NCI-H748 (cell line): ENCODE measurements around the gene GGTA1.
"Not testable (repeated sequence)": the region's sequence is repeated elsewhere in the genome, so short reads cannot be mapped to it uniquely, and the experiment has no call there.

ENCODE experiments used
- DNase-seq: peaks from one replicate; lab custom pipeline; 2025; ENCODE audit not compliant: unreplicated experiment; lab: John Stamatoyannopoulos, UW

GGTA1 gene

GRCh38 chr9:121459513-121459912 lies 40.1 kb downstream of the GGTA1 start:
- no peak for DNase-seq

- not testable (repeated sequence) for DNase-seq
Measured at GRCh38 chr9:121458449-121458848, 41.2 kb downstream of the GGTA1 start.

- no peak for DNase-seq
Measured at GRCh38 chr9:121455527-121456239, 44.0 kb downstream of the GGTA1 start.

GRCh38 chr9:121454972-121455371 lies 44.7 kb downstream of the GGTA1 start:
- DNase-seq: no peak

GRCh38 chr9:121453232-121453892 lies 46.3 kb downstream of the GGTA1 start:
- no peak for DNase-seq

GRCh38 chr9:121452085-121452484 lies 47.6 kb downstream of the GGTA1 start:
- no peak for DNase-seq

- no peak for DNase-seq
Measured at GRCh38 chr9:121451586-121451985, 48.1 kb downstream of the GGTA1 start.

- DNase-seq: peak; percentile 48
Measured at GRCh38 chr9:121450241-121450640, 49.4 kb downstream of the GGTA1 start.

- no peak for DNase-seq
Measured at GRCh38 chr9:121449786-121450185, 49.9 kb downstream of the GGTA1 start.

GRCh38 chr9:121447321-121447834 lies 52.3 kb downstream of the GGTA1 start:
- no peak for DNase-seq

- DNase-seq: peak; percentile 17
Measured at GRCh38 chr9:121445986-121446385, 53.7 kb downstream of the GGTA1 start.

- DNase-seq: no peak
Measured at GRCh38 chr9:121443981-121444380, 55.7 kb downstream of the GGTA1 start.

- DNase-seq: no peak
Measured at GRCh38 chr9:121441165-121441564, 58.5 kb downstream of the GGTA1 start.

- DNase-seq: peak; percentile 34
Measured at GRCh38 chr9:121439711-121440664, 59.7 kb downstream of the GGTA1 start.

- no peak for DNase-seq
Measured at GRCh38 chr9:121439016-121439415, 60.6 kb downstream of the GGTA1 start.

- no peak for DNase-seq
Measured at GRCh38 chr9:121437891-121438290, 61.8 kb downstream of the GGTA1 start.

- not testable (repeated sequence) for DNase-seq
Measured at GRCh38 chr9:121437046-121437445, 62.6 kb downstream of the GGTA1 start.

GRCh38 chr9:121434969-121435368 lies 64.7 kb downstream of the GGTA1 start:
- no peak for DNase-seq

GRCh38 chr9:121427899-121428298 lies 71.7 kb downstream of the GGTA1 start:
- no peak for DNase-seq

- no peak for DNase-seq
Measured at GRCh38 chr9:121424024-121424432, 75.6 kb downstream of the GGTA1 start.

- no peak for DNase-seq
Measured at GRCh38 chr9:121411993-121412392, 87.7 kb downstream of the GGTA1 start.
